Measurements from ENCODE around the gene HAND1. TPM values are rescaled to one million over a fixed set of nuclear protein-coding genes. Genes with fewer than 3 reads are reported as not detected.
"Not testable (repeated sequence)": the region's sequence is repeated elsewhere in the genome, so short reads cannot be mapped to it uniquely, and the experiment has no call there.

HAND1 gene
- total RNA-seq, 2 donors from 2014 or later, result not detected

GRCh38 chr5:154516475-154516874 is 38.4 kb upstream of the HAND1 start:
- no peak overlapping the region for H3K4me3 Mint-ChIP-seq
- DNase-seq (no peak), ATAC-seq (replicated peaks in 1 of 2) (no peak)
- peaks cover 53% of the 10 kb centered on the region for H3K27me3 Mint-ChIP-seq (ENCODE audit: low read depth)
- no peaks in the 10 kb centered on the region for H3K9me3 Mint-ChIP-seq
- peaks cover 26% of the 10 kb centered on the region for H3K4me1 Mint-ChIP-seq (ENCODE audit: low read depth)
- H3K36me3 Mint-ChIP-seq (ENCODE audit: insufficient read depth in 2 of 2), result no peaks in the 10 kb centered on the region
- H3K27ac Mint-ChIP-seq, result no peak overlapping the region

GRCh38 chr5:154515488-154515887 is 37.5 kb upstream of the HAND1 start:
- H3K4me1 Mint-ChIP-seq (ENCODE audit: low read depth), result peaks cover 26% of the 10 kb centered on the region
- peak overlapping the region in 1 of 2 donors; percentile 49 for H3K4me3 Mint-ChIP-seq
- H3K9me3 Mint-ChIP-seq; H3K36me3 Mint-ChIP-seq (ENCODE audit: insufficient read depth in 2 of 2): not testable (repeated sequence)
- peak; percentile 85 to 92 for ATAC-seq (replicated peaks in 1 of 2)
- H3K27me3 Mint-ChIP-seq (ENCODE audit: low read depth), result peaks cover 58% of the 10 kb centered on the region
- DNase-seq, result peak; percentile 45 to 51
- H3K27ac Mint-ChIP-seq, result peak overlapping the region; percentile 35

GRCh38 chr5:154514331-154514730 is 36.3 kb upstream of the HAND1 start:
- H3K9me3 Mint-ChIP-seq, result no peaks in the 10 kb centered on the region
- peak overlapping the region; percentile 33 to 49 for H3K4me3 Mint-ChIP-seq
- H3K4me1 Mint-ChIP-seq (ENCODE audit: low read depth), result peaks cover 26% of the 10 kb centered on the region
- H3K27me3 Mint-ChIP-seq (ENCODE audit: low read depth), result peaks cover 58% of the 10 kb centered on the region
- DNase-seq, result peak in 1 of 2 donors; percentile 12
- H3K36me3 Mint-ChIP-seq (ENCODE audit: insufficient read depth in 2 of 2), result no peaks in the 10 kb centered on the region
- ATAC-seq (replicated peaks in 1 of 2), result peak; percentile 62 to 71
- no peak overlapping the region for H3K27ac Mint-ChIP-seq

GRCh38 chr5:154513669-154514084 is 35.6 kb upstream of the HAND1 start:
- Mint-ChIP-seq H3K4me1 (ENCODE audit: low read depth) (peaks cover 26% of the 10 kb centered on the region), H3K27ac (peak overlapping the region; percentile 64), H3K9me3 (no peaks in the 10 kb centered on the region), H3K36me3 (ENCODE audit: insufficient read depth in 2 of 2) (no peaks in the 10 kb centered on the region), H3K27me3 (ENCODE audit: low read depth) (peaks cover 60% of the 10 kb centered on the region), H3K4me3 (peak overlapping the region; percentile 33 to 49)
- peak; percentile 11 to 29 for DNase-seq
- peak; percentile 23 to 27 for ATAC-seq (replicated peaks in 1 of 2)

- Mint-ChIP-seq H3K9me3 (no peaks in the 10 kb centered on the region), H3K27me3 (ENCODE audit: low read depth) (peaks cover 60% of the 10 kb centered on the region), H3K4me1 (ENCODE audit: low read depth) (peaks cover 26% of the 10 kb centered on the region), H3K4me3 (no peak overlapping the region), H3K36me3 (ENCODE audit: insufficient read depth in 2 of 2) (no peaks in the 10 kb centered on the region), H3K27ac (no peak overlapping the region)
- no peak for DNase-seq
- ATAC-seq (replicated peaks in 1 of 2), result no peak
Measured at GRCh38 chr5:154511984-154512383, 34.0 kb upstream of the HAND1 start.

- no peak overlapping the region for H3K4me3 Mint-ChIP-seq
- H3K27ac Mint-ChIP-seq, result no peak overlapping the region
- H3K27me3 Mint-ChIP-seq (ENCODE audit: low read depth), result peaks cover 73% of the 10 kb centered on the region
- no peaks in the 10 kb centered on the region for H3K9me3 Mint-ChIP-seq
- peaks cover 18% of the 10 kb centered on the region for H3K4me1 Mint-ChIP-seq (ENCODE audit: low read depth)
- no peak for DNase-seq
- no peak for ATAC-seq (replicated peaks in 1 of 2)
- no peaks in the 10 kb centered on the region for H3K36me3 Mint-ChIP-seq (ENCODE audit: insufficient read depth in 2 of 2)
Measured at GRCh38 chr5:154509784-154510555, 31.9 kb upstream of the HAND1 start.

- Mint-ChIP-seq H3K9me3 (no peaks in the 10 kb centered on the region), H3K36me3 (ENCODE audit: insufficient read depth in 2 of 2) (no peaks in the 10 kb centered on the region), H3K4me3 (no peak overlapping the region), H3K27ac (no peak overlapping the region), H3K27me3 (ENCODE audit: low read depth) (peaks cover 64% of the 10 kb centered on the region), H3K4me1 (ENCODE audit: low read depth) (peaks cover 8% of the 10 kb centered on the region)
- DNase-seq (no peak), ATAC-seq (replicated peaks in 1 of 2) (no peak)
Measured at GRCh38 chr5:154508114-154508513, 30.1 kb upstream of the HAND1 start.

- Mint-ChIP-seq H3K27me3 (ENCODE audit: low read depth) (peaks cover 75% of the 10 kb centered on the region), H3K4me1 (ENCODE audit: low read depth) (peaks cover 8% of the 10 kb centered on the region), H3K4me3 (no peak overlapping the region), H3K27ac (no peak overlapping the region), H3K36me3 (ENCODE audit: insufficient read depth in 2 of 2) (no peaks in the 10 kb centered on the region), H3K9me3 (no peaks in the 10 kb centered on the region)
- DNase-seq, result no peak
- no peak for ATAC-seq (replicated peaks in 1 of 2)
Measured at GRCh38 chr5:154506716-154507080, 28.7 kb upstream of the HAND1 start.

- H3K9me3 Mint-ChIP-seq, result no peaks in the 10 kb centered on the region
- DNase-seq (no peak), ATAC-seq (replicated peaks in 1 of 2) (no peak)
- peaks cover 8% of the 10 kb centered on the region for H3K4me1 Mint-ChIP-seq (ENCODE audit: low read depth)
- no peaks in the 10 kb centered on the region for H3K36me3 Mint-ChIP-seq (ENCODE audit: insufficient read depth in 2 of 2)
- H3K4me3 Mint-ChIP-seq, result no peak overlapping the region
- H3K27ac Mint-ChIP-seq, result no peak overlapping the region
- H3K27me3 Mint-ChIP-seq (ENCODE audit: low read depth), result peaks cover 76% of the 10 kb centered on the region
Measured at GRCh38 chr5:154506049-154506715, 28.2 kb upstream of the HAND1 start.

- ATAC-seq (replicated peaks in 1 of 2) (no peak), DNase-seq (no peak)
- Mint-ChIP-seq H3K27ac (no peak overlapping the region), H3K36me3 (ENCODE audit: insufficient read depth in 2 of 2) (no peaks in the 10 kb centered on the region), H3K27me3 (ENCODE audit: low read depth) (peaks cover 75% of the 10 kb centered on the region), H3K4me3 (no peak overlapping the region), H3K9me3 (no peaks in the 10 kb centered on the region), H3K4me1 (ENCODE audit: low read depth) (peaks cover 8% of the 10 kb centered on the region)
Measured at GRCh38 chr5:154505567-154505966, 27.5 kb upstream of the HAND1 start.

- H3K4me3 Mint-ChIP-seq, result no peak overlapping the region
- no peak overlapping the region for H3K27ac Mint-ChIP-seq
- H3K9me3 Mint-ChIP-seq, result no peaks in the 10 kb centered on the region
Measured at GRCh38 chr5:154503698-154504039, 25.6 kb upstream of the HAND1 start.

GRCh38 chr5:154502180-154502579 is 24.2 kb upstream of the HAND1 start:
- H3K4me3 Mint-ChIP-seq, result no peak overlapping the region
- ATAC-seq (replicated peaks in 1 of 2), result no peak
- H3K4me1 Mint-ChIP-seq (ENCODE audit: low read depth), result peaks cover 8% of the 10 kb centered on the region
- H3K27me3 Mint-ChIP-seq (ENCODE audit: low read depth), result peaks cover 72% of the 10 kb centered on the region
- no peak overlapping the region for H3K27ac Mint-ChIP-seq
- no peak for DNase-seq
- no peaks in the 10 kb centered on the region for H3K9me3 Mint-ChIP-seq
- H3K36me3 Mint-ChIP-seq (ENCODE audit: insufficient read depth in 2 of 2), result no peaks in the 10 kb centered on the region

More at GRCh38 chr5:154503698-154504039, 25.6 kb upstream of the HAND1 start:
- Mint-ChIP-seq H3K27me3 (ENCODE audit: low read depth) (peaks cover 70% of the 10 kb centered on the region), H3K36me3 (ENCODE audit: insufficient read depth in 2 of 2) (no peaks in the 10 kb centered on the region), H3K4me1 (ENCODE audit: low read depth) (peaks cover 8% of the 10 kb centered on the region)
- ATAC-seq (replicated peaks in 1 of 2) (peak; percentile 48 to 60), DNase-seq (no peak)

- DNase-seq (no peak), ATAC-seq (replicated peaks in 1 of 2) (no peak)
- H3K4me1 Mint-ChIP-seq (ENCODE audit: low read depth), result peaks cover 8% of the 10 kb centered on the region
- H3K27ac Mint-ChIP-seq, result no peak overlapping the region
- H3K36me3 Mint-ChIP-seq (ENCODE audit: insufficient read depth in 2 of 2), result no peaks in the 10 kb centered on the region
- H3K9me3 Mint-ChIP-seq, result no peaks in the 10 kb centered on the region
- H3K4me3 Mint-ChIP-seq, result no peak overlapping the region
- peaks cover 69% of the 10 kb centered on the region for H3K27me3 Mint-ChIP-seq (ENCODE audit: low read depth)
Measured at GRCh38 chr5:154501566-154501965, 23.5 kb upstream of the HAND1 start.
